ENCODE data around the gene MKLN1. TPM values are rescaled to one million over a fixed set of nuclear protein-coding genes. Genes with fewer than 3 reads are reported as not detected.
"Not testable (repeated sequence)": the region's sequence is repeated elsewhere in the genome, so short reads cannot be mapped to it uniquely, and the experiment has no call there.

Gene MKLN1
- total RNA-seq, 1 experiment from 2014 or later: 38.5 TPM

DNA sequence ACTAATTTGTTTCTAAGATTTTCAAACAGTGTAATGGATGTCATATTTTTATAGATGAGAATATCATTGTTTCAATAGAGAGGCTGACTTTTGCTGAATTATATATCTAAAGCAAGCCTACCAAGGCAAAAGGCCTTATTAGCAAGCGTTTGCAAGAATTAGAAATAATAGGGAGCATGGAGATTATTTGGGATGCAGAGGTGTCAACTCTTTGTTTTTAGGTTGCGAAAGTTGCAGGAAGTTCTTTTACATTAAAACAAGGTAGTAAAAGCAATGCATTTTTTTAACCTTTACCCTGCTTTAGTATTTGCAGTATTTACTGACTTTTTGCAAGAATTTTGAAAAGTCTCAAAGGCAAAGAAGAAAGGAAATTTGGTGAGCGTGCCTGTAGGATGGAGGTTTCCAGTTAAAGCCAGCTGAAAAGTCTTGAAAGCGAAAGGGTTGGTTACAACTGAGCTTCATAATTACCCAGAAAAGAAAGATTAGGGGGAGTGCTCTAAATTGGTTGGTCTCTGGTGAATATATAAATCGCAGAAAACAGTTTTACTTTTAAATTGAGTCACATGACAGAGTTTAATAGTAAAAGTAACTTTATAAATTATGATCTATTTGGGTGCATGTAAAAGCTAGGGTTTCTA lies 81.6 kb downstream of the MKLN1 start:
- H3K27ac ChIP-seq: no peak overlapping the region

DNA sequence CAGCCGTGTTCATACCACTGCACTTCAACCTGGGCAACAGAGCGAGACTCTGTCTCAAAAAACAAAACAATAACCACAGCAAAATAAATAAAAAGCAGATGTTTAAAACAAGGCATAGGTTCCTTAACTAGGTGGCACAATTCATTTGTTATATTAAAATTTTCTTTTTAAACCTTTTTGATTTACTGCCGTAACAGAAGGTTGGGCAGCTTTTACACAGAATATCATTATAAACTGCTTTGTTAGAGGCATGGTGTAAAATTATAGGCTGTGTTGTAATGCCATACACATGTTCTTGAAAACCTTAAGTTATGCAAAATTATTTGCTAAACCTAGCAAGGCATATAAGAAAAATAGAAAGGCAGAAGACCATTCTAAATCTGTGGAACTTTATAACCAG lies 84.4 kb downstream of the MKLN1 start:
- Histone ChIP-seq H3K36me3 (peaks cover 23% of the 10 kb centered on the region), H3K9me3 (replicated peaks) (no peaks in the 10 kb centered on the region), H3K4me3 (no peak overlapping the region), H3K4me1 (replicated peaks) (no peaks in the 10 kb centered on the region), H3K27ac (no peak overlapping the region), H3K27me3 (replicated peaks) (no peaks in the 10 kb centered on the region)
- no peak for DNase-seq (ENCODE audit: low read depth in 1 of 2, low spot score in 2 of 2)

More for the DNA sequence above, 81.6 kb downstream of the MKLN1 start:
- no peak overlapping the region for H3K4me3 ChIP-seq
- H3K27me3 ChIP-seq (replicated peaks): no peaks in the 10 kb centered on the region
- no peaks in the 10 kb centered on the region for H3K4me1 ChIP-seq (replicated peaks)
- DNase-seq (ENCODE audit: low read depth in 1 of 2, low spot score in 2 of 2): no peak
- no peaks in the 10 kb centered on the region for H3K9me3 ChIP-seq (replicated peaks)
- peaks cover 18% of the 10 kb centered on the region for H3K36me3 ChIP-seq

- Histone ChIP-seq H3K27ac (no peak overlapping the region), H3K4me3 (no peak overlapping the region), H3K36me3 (peaks cover 26% of the 10 kb centered on the region), H3K27me3 (replicated peaks) (no peaks in the 10 kb centered on the region), H3K9me3 (replicated peaks) (no peaks in the 10 kb centered on the region), H3K4me1 (replicated peaks) (peaks cover 4% of the 10 kb centered on the region; the same call in 1 of the 2 replicates)
- no peak for DNase-seq (ENCODE audit: low read depth in 1 of 2, low spot score in 2 of 2)
These were observed 86.0 kb downstream of the MKLN1 start for GRCh38 chr7:131413711-131414110.

GRCh38 chr7:131424219-131424822 lies 96.6 kb downstream of the MKLN1 start:
- Histone ChIP-seq H3K4me3 (no peak overlapping the region), H3K27ac (no peak overlapping the region)
- peak in 1 of 2 experiments; percentile 39 for DNase-seq (ENCODE audit: low read depth in 1 of 2, low spot score in 2 of 2)

GRCh38 chr7:131425992-131426391 lies 98.3 kb downstream of the MKLN1 start:
- H3K27ac ChIP-seq: no peak overlapping the region
- H3K36me3 ChIP-seq: peaks cover 16% of the 10 kb centered on the region
- H3K27me3 ChIP-seq (replicated peaks): no peaks in the 10 kb centered on the region
- no peak overlapping the region for H3K4me3 ChIP-seq
- no peaks in the 10 kb centered on the region for H3K4me1 ChIP-seq (replicated peaks)
- DNase-seq (ENCODE audit: low read depth in 1 of 2, low spot score in 2 of 2): no peak
- H3K9me3 ChIP-seq (replicated peaks): no peaks in the 10 kb centered on the region

More at GRCh38 chr7:131424219-131424822, 96.6 kb downstream of the MKLN1 start:
- Histone ChIP-seq H3K9me3 (replicated peaks) (no peaks in the 10 kb centered on the region), H3K36me3 (peaks cover 14% of the 10 kb centered on the region), H3K27me3 (replicated peaks) (no peaks in the 10 kb centered on the region), H3K4me1 (replicated peaks) (no peaks in the 10 kb centered on the region)

GRCh38 chr7:131430826-131431225 lies 103.2 kb downstream of the MKLN1 start:
- H3K9me3 ChIP-seq (replicated peaks); DNase-seq (ENCODE audit: low read depth in 1 of 2, low spot score in 2 of 2); H3K27me3 ChIP-seq (replicated peaks); H3K27ac ChIP-seq; H3K4me3 ChIP-seq; H3K4me1 ChIP-seq (replicated peaks): not testable (repeated sequence)
- peaks cover 29% of the 10 kb centered on the region for H3K36me3 ChIP-seq

GRCh38 chr7:131431289-131431688 lies 103.6 kb downstream of the MKLN1 start:
- H3K27ac ChIP-seq: no peak overlapping the region
- peaks cover 30% of the 10 kb centered on the region for H3K36me3 ChIP-seq
- H3K27me3 ChIP-seq (replicated peaks): no peaks in the 10 kb centered on the region
- H3K4me3 ChIP-seq: no peak overlapping the region
- no peak for DNase-seq (ENCODE audit: low read depth in 1 of 2, low spot score in 2 of 2)
- H3K9me3 ChIP-seq (replicated peaks): no peaks in the 10 kb centered on the region
- no peaks in the 10 kb centered on the region for H3K4me1 ChIP-seq (replicated peaks)

GRCh38 chr7:131431756-131432155 lies 104.1 kb downstream of the MKLN1 start:
- Histone ChIP-seq H3K27me3 (replicated peaks) (no peaks in the 10 kb centered on the region), H3K27ac (no peak overlapping the region), H3K4me3 (no peak overlapping the region), H3K36me3 (peaks cover 33% of the 10 kb centered on the region), H3K4me1 (replicated peaks) (no peaks in the 10 kb centered on the region), H3K9me3 (replicated peaks) (no peaks in the 10 kb centered on the region)
- DNase-seq (ENCODE audit: low read depth in 1 of 2, low spot score in 2 of 2): no peak

GRCh38 chr7:131436384-131436783 lies 108.7 kb downstream of the MKLN1 start:
- H3K36me3 ChIP-seq: peaks cover 56% of the 10 kb centered on the region
- H3K9me3 ChIP-seq (replicated peaks): no peaks in the 10 kb centered on the region
- H3K27me3 ChIP-seq (replicated peaks): no peaks in the 10 kb centered on the region
- no peak overlapping the region for H3K27ac ChIP-seq
- H3K4me1 ChIP-seq (replicated peaks): no peaks in the 10 kb centered on the region
- no peak overlapping the region for H3K4me3 ChIP-seq
- DNase-seq (ENCODE audit: low read depth in 1 of 2, low spot score in 2 of 2): no peak

DNA sequence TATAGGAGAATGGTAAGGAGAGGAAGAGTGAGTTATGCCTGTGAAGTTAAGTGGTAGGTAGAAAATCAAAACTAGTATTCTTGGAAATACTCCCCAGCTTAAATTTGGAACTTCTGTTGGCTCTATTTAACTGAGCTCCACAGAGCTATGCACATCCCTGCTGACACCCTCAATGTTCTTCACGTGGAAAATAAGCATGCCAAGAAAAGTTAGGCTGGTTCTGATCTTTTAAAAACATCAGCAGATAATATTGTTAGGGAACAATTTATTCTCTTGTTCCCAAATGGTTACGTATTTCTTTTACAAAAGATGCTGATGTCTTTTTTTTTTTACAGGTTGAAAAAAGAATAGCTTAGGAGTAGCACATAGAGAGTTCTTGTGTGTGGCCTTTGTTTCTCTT lies 111.3 kb downstream of the MKLN1 start:
- Histone ChIP-seq H3K4me1 (replicated peaks) (no peaks in the 10 kb centered on the region), H3K27ac (no peak overlapping the region), H3K9me3 (replicated peaks) (no peaks in the 10 kb centered on the region), H3K4me3 (no peak overlapping the region), H3K27me3 (replicated peaks) (no peaks in the 10 kb centered on the region), H3K36me3 (peaks cover 54% of the 10 kb centered on the region)
- DNase-seq (ENCODE audit: low read depth in 1 of 2, low spot score in 2 of 2): no peak

DNA sequence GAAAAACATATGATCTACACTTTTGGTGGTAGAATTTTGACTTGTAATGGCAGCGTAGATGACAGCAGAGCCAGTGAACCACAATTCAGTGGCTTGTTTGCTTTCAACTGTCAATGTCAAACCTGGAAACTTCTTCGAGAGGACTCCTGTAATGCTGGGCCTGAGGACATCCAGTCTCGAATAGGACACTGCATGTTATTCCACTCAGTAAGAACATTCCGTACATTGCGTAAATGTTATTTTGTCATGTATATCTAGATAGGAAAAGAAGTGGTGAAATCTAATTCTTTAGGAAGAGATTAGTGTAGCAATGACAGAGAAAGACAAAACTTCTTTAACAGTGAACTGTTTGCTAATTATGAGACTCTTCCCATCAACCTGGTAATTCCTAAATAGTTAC lies 115.8 kb downstream of the MKLN1 start:
- Histone ChIP-seq H3K4me3 (no peak overlapping the region), H3K36me3 (peaks cover 42% of the 10 kb centered on the region), H3K27me3 (replicated peaks) (no peaks in the 10 kb centered on the region), H3K4me1 (replicated peaks) (no peaks in the 10 kb centered on the region), H3K27ac (no peak overlapping the region), H3K9me3 (replicated peaks) (no peaks in the 10 kb centered on the region)
- no peak for DNase-seq (ENCODE audit: low read depth in 1 of 2, low spot score in 2 of 2)

- H3K9me3 ChIP-seq (replicated peaks): no peaks in the 10 kb centered on the region
- H3K36me3 ChIP-seq: peaks cover 38% of the 10 kb centered on the region
- no peaks in the 10 kb centered on the region for H3K27me3 ChIP-seq (replicated peaks)
- H3K27ac ChIP-seq: no peak overlapping the region
- DNase-seq (ENCODE audit: low read depth in 1 of 2, low spot score in 2 of 2): no peak
- H3K4me1 ChIP-seq (replicated peaks): no peaks in the 10 kb centered on the region
- H3K4me3 ChIP-seq: no peak overlapping the region
These were observed 117.0 kb downstream of the MKLN1 start for GRCh38 chr7:131444683-131445082.

GRCh38 chr7:131449373-131449902 lies 121.8 kb downstream of the MKLN1 start:
- Histone ChIP-seq H3K27ac (no peak overlapping the region), H3K4me3 (no peak overlapping the region), H3K27me3 (replicated peaks) (no peaks in the 10 kb centered on the region), H3K4me1 (replicated peaks) (no peaks in the 10 kb centered on the region), H3K36me3 (peaks cover 22% of the 10 kb centered on the region), H3K9me3 (replicated peaks) (no peaks in the 10 kb centered on the region)
- no peak for DNase-seq (ENCODE audit: low read depth in 1 of 2, low spot score in 2 of 2)

- Histone ChIP-seq H3K4me3 (no peak overlapping the region), H3K4me1 (replicated peaks) (no peaks in the 10 kb centered on the region), H3K27me3 (replicated peaks) (no peaks in the 10 kb centered on the region), H3K9me3 (replicated peaks) (no peaks in the 10 kb centered on the region), H3K27ac (no peak overlapping the region), H3K36me3 (peaks cover 8% of the 10 kb centered on the region)
- DNase-seq (ENCODE audit: low read depth in 1 of 2, low spot score in 2 of 2): no peak
These were observed 126.8 kb downstream of the MKLN1 start for GRCh38 chr7:131454498-131454897.

Measured in SJSA1 (cell line).